Gastrocnemius medialis (tissue), 4 donors: ENCODE results near the gene HIVEP1. TPM values are rescaled to one million over a fixed set of nuclear protein-coding genes. Genes with fewer than 3 reads are reported as not detected.

ENCODE experiments used
- ATAC-seq, 2 donors: fragments of 150-250 bp; one replicate each; pipeline ENCODE4 v1.9.1; 2016
- DNase-seq, 2 donors: peaks; one replicate each; pipeline ENCODE4 v3.0.0-alpha.2; 2019
- H3K27ac ChIP-seq, 4 donors: fragments of 200-600 bp; sonication (generic); 1 replicate in 1 of 4; 2 replicates in 3 of 4; pipeline ENCODE4 v1.5.1; 2016 to 2018; ENCODE audit warnings: mild to moderate bottlenecking in 2 of 4, moderate library complexity in 1 of 4
- H3K27me3 ChIP-seq, 3 donors: fragments of 200-600 bp; sonication (generic) in 2 of 3; 1 replicate in 1 of 3; 2 replicates in 2 of 3; pipeline versions ENCODE4 v1.5.1 to v1.6.0; 2016 to 2019; ENCODE audit warnings: mild to moderate bottlenecking in 1 of 3, moderate library complexity in 1 of 3
- H3K36me3 ChIP-seq, 2 donors: fragments of 200-600 bp; sonication (generic) in 1 of 2; one replicate each; pipeline ENCODE4 v1.5.1; 2017 to 2018
- H3K4me1 ChIP-seq, 2 donors: fragments of 200-600 bp; sonication (generic) in 1 of 2; one replicate each; pipeline ENCODE4 v1.5.1; 2016 to 2017; ENCODE audit warnings: mild to moderate bottlenecking in 2 of 2
- H3K4me3 ChIP-seq, 4 donors: fragments of 200-600 bp; sonication (generic) in 3 of 4; 1 replicate in 1 of 4; 2 replicates in 3 of 4; pipeline ENCODE4 v1.5.1; 2016 to 2019; ENCODE audit warnings: mild to moderate bottlenecking in 2 of 4
- H3K9me3 ChIP-seq, 3 donors: fragments of 200-600 bp; sonication (generic) in 2 of 3; 1 replicate in 1 of 3; 2 replicates in 2 of 3; pipeline ENCODE4 v1.5.1; 2016 to 2019
- POLR2A ChIP-seq, 2 donors: fragments of 450-650 bp; IDR thresholded peaks; one replicate each; pipeline ENCODE4 v1.6.1; 2017; ENCODE audit warnings: antibody characterized with exemption in 2 of 2, mild to moderate bottlenecking in 2 of 2, moderate library complexity in 2 of 2
- in situ Hi-C, 4 donors: fragments of 200-750 bp; cut with MboI; loops; one replicate each; pipeline versions ENCODE4 v1.15.0 to v1.8.0; 2017; ENCODE audit warnings: low sequenced_read_pairs in 4 of 4
- intact Hi-C: fragments of 100-400 bp; cut with DNase I; formaldehyde crosslinking; loops from one replicate; pipeline ENCODE4 v1.15.1; 2023; ENCODE audit warnings: low total_unique reads
- total RNA-seq, 4 donors: library from RNA; depleted of rRNA; stranded (reverse); fragments of >200 nt; gene quantifications; one replicate each; pipeline versions ENCODE4 v1.1.0 to v1.2.3, GENCODE V29; 2016
- TF ChIP-seq, protein P1 (sequence below), 5 experiments: fragments of 450-650 bp in 3 of 5; fragments of 200-600 bp in 2 of 5; sonication (generic) in 2 of 5; IDR thresholded peaks in 4 of 5; conservative IDR thresholded peaks in 1 of 5; 1 replicate in 4 of 5; 2 replicates in 1 of 5; pipeline ENCODE4 v1.5.1; 2016 to 2019; ENCODE audit warnings: antibody characterized with exemption in 5 of 5, mild to moderate bottlenecking in 3 of 5, moderate library complexity in 3 of 5

HIVEP1 gene
- total RNA-seq, 4 donors from 2014 or later: 8.3 to 13.5 (median 10.5) TPM

- intact Hi-C loops (no loop called here), in situ Hi-C loops (no loop called here)
- Histone ChIP-seq H3K27me3 (no peaks in the 10 kb centered on the region), H3K27ac (no peak overlapping the region), H3K4me1 (no peaks in the 10 kb centered on the region), H3K9me3 (no peaks in the 10 kb centered on the region), H3K4me3 (no peak overlapping the region), H3K36me3 (no peaks in the 10 kb centered on the region)
- DNase-seq: no peak
- no peak for TF ChIP-seq POLR2A (IDR thresholded peaks at IDR 0.05)
- TF ChIP-seq, protein P1, sequence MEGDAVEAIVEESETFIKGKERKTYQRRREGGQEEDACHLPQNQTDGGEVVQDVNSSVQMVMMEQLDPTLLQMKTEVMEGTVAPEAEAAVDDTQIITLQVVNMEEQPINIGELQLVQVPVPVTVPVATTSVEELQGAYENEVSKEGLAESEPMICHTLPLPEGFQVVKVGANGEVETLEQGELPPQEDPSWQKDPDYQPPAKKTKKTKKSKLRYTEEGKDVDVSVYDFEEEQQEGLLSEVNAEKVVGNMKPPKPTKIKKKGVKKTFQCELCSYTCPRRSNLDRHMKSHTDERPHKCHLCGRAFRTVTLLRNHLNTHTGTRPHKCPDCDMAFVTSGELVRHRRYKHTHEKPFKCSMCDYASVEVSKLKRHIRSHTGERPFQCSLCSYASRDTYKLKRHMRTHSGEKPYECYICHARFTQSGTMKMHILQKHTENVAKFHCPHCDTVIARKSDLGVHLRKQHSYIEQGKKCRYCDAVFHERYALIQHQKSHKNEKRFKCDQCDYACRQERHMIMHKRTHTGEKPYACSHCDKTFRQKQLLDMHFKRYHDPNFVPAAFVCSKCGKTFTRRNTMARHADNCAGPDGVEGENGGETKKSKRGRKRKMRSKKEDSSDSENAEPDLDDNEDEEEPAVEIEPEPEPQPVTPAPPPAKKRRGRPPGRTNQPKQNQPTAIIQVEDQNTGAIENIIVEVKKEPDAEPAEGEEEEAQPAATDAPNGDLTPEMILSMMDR (IDR thresholded peaks at IDR 0.05 in 4 of 5, conservative IDR thresholded peaks at IDR 0.05 in 1 of 5): no peak
- ATAC-seq: no peak
Observed at GRCh38 chr6:11989386-11989785, 22.7 kb upstream of the HIVEP1 start.

GRCh38 chr6:11992086-11992485 lies 20.0 kb upstream of the HIVEP1 start:
- intact Hi-C loops: no loop called here
- no peak overlapping the region for H3K27ac ChIP-seq
- no peaks in the 10 kb centered on the region for H3K27me3 ChIP-seq
- no peaks in the 10 kb centered on the region for H3K9me3 ChIP-seq
- H3K4me1 ChIP-seq: no peaks in the 10 kb centered on the region
- TF ChIP-seq, protein P1 (IDR thresholded peaks at IDR 0.05 in 4 of 5, conservative IDR thresholded peaks at IDR 0.05 in 1 of 5): no peak
- TF ChIP-seq POLR2A (IDR thresholded peaks at IDR 0.05): no peak
- ATAC-seq: no peak
- no peak overlapping the region for H3K4me3 ChIP-seq
- in situ Hi-C loops: no loop called here
- DNase-seq: no peak
- no peaks in the 10 kb centered on the region for H3K36me3 ChIP-seq

DNA sequence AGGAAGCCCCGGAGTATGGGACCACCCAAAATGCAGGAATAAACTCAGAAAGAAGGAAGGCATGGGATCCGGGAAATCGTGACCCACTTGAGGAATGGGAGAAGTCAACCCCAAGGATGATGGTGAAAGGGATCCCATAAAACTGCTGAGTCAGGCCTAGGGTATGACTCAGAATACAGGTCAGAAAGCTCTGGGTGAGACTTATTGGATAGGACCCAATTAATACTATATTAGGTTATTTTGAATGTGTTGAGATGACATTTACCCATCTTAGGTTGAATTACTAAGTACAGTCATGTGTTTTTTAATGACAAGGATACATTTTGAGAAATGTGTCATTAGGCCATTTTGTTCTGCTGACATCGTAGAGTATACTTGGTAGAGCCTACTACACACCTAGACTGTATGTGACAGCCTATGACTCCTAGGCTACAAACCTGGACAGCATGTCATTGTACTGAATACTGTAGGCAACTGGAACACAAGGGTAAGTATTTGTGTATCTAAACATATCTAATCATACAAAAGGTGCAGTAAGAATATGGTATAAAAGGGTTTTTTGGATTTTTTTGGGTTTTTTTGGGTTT lies 17.1 kb upstream of the HIVEP1 start:
- no peak overlapping the region for H3K4me3 ChIP-seq
- intact Hi-C loops (no loop called here), in situ Hi-C loops (no loop called here)
- no peaks in the 10 kb centered on the region for H3K36me3 ChIP-seq
- DNase-seq (no peak), ATAC-seq (no peak)
- no peaks in the 10 kb centered on the region for H3K27me3 ChIP-seq
- H3K9me3 ChIP-seq: no peaks in the 10 kb centered on the region
- no peaks in the 10 kb centered on the region for H3K4me1 ChIP-seq
- no peak overlapping the region for H3K27ac ChIP-seq
- no peak for TF ChIP-seq POLR2A (IDR thresholded peaks at IDR 0.05)
- TF ChIP-seq, protein P1 (IDR thresholded peaks at IDR 0.05 in 4 of 5, conservative IDR thresholded peaks at IDR 0.05 in 1 of 5): no peak

- no peak overlapping the region for H3K27ac ChIP-seq
- H3K36me3 ChIP-seq: no peaks in the 10 kb centered on the region
- in situ Hi-C loops: no loop called here
- H3K4me3 ChIP-seq: no peak overlapping the region
- intact Hi-C loops: no loop called here
- DNase-seq: no peak
- H3K4me1 ChIP-seq: peaks cover 0 to 5% of the 10 kb centered on the region in 2 donors
- H3K9me3 ChIP-seq: no peaks in the 10 kb centered on the region
- no peak for ATAC-seq
- H3K27me3 ChIP-seq: no peaks in the 10 kb centered on the region
- no peak for TF ChIP-seq POLR2A (IDR thresholded peaks at IDR 0.05)
- TF ChIP-seq, protein P1 (IDR thresholded peaks at IDR 0.05 in 4 of 5, conservative IDR thresholded peaks at IDR 0.05 in 1 of 5): no peak
Observed at GRCh38 chr6:11996751-11997150, 15.4 kb upstream of the HIVEP1 start.

DNA sequence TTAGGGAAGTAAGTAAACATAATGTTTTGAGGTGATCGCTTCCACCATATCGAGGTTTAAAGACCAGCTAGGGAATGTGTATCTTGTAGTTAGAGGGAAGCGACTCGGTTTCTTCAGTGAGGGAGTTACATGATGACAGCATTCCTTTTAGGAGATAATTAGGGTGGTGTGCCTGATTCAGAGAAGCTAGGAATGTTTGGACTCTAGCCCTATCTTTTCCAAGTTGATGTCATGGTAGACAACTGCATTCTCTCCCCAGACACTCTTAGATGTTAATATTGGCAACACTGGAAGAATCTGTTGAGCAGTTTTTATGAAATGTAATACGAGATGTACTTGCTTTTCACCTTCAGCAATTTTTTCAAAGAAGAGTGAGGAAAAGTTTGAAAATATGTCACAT lies 12.9 kb upstream of the HIVEP1 start:
- ATAC-seq (peak in 1 of 2 donors; percentile 36), DNase-seq (no peak)
- intact Hi-C loops: no loop called here
- Histone ChIP-seq H3K4me3 (no peak overlapping the region), H3K36me3 (no peaks in the 10 kb centered on the region), H3K27me3 (no peaks in the 10 kb centered on the region), H3K4me1 (peaks cover 0 to 5% of the 10 kb centered on the region in 2 donors), H3K9me3 (no peaks in the 10 kb centered on the region), H3K27ac (no peak overlapping the region)
- TF ChIP-seq, protein P1 (IDR thresholded peaks at IDR 0.05 in 4 of 5, conservative IDR thresholded peaks at IDR 0.05 in 1 of 5): no peak
- no peak for TF ChIP-seq POLR2A (IDR thresholded peaks at IDR 0.05)
- in situ Hi-C loops: no loop called here
